HFFc6 (cell line): Measurements from ENCODE around the gene TP63. TPM values are rescaled to one million over a fixed set of nuclear protein-coding genes. Genes with fewer than 3 reads are reported as not detected.

Source experiments
- DNase-seq: peaks from one replicate; pipeline ENCODE4 v3.0.0-alpha.2; 2018
- H3K27ac Mint-ChIP-seq: 2 replicates; pipeline ENCODE4 v1.8.0; 2020; ENCODE audit warnings: mild to moderate bottlenecking, mixed read lengths
- H3K27me3 Mint-ChIP-seq: 2 replicates; pipeline ENCODE4 v1.8.0; 2021; ENCODE audit warnings: mild to moderate bottlenecking, moderate library complexity, mixed read lengths; ENCODE audit not compliant: insufficient read depth
- H3K36me3 Mint-ChIP-seq: 2 replicates; pipeline ENCODE4 v1.8.0; 2021; ENCODE audit warnings: low read depth, mixed read lengths
- H3K4me1 Mint-ChIP-seq: 2 replicates; pipeline ENCODE4 v1.8.0; 2020; ENCODE audit warnings: low read depth, mixed read lengths
- H3K4me3 Mint-ChIP-seq: 2 replicates; pipeline ENCODE4 v1.8.0; 2020; ENCODE audit warnings: mild to moderate bottlenecking, moderate library complexity, mixed read lengths
- H3K9me3 Mint-ChIP-seq: 2 replicates; pipeline ENCODE4 v1.8.0; 2020; ENCODE audit warnings: mild to moderate bottlenecking, mixed read lengths
- total RNA-seq, 6 experiments: library from RNA; stranded (reverse); fragmentation: NEBNext Ultra II Directional; extraction: Animal tissue kit (Norgen Biotek cat#: 25700); gene quantifications; 2 replicates in 1 of 6; 3 replicates in 5 of 6; pipeline ENCODE4 v1.2.3, GENCODE V29; 2021
- TF ChIP-seq, protein P1 (sequence below): fragments of 200-600 bp; sonication (generic); IDR thresholded peaks from 2 replicates; pipeline ENCODE4 v1.5.0; 2021; ENCODE audit warnings: antibody characterized with exemption, mild to moderate bottlenecking

Gene TP63
- total RNA-seq, 6 experiments from 2014 or later, result not detected

DNA sequence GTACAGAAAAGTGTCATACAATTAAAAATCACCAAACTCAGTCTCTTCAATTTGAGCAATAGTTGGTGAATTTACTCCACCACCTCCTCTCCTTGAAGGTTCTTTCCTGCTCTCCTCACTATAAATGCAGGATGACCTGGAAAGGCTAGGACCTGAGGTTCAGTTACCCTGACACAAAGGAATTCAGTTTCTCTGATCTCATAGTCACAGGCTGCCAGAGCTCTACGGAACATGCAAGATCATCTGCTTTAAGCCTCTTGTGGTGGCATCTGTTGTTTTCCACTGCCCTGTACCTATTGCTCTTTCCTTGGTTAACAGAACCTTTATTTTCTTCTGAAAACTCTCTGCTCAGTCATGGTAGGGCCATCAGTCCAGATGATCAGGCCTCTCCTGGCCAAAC is 4.9 kb upstream of the TP63 start:
- Mint-ChIP-seq H3K36me3 (no peaks in the 10 kb centered on the region), H3K27me3 (no peaks in the 10 kb centered on the region; the same call in 1 of the 2 replicates), H3K9me3 (peaks cover 18% of the 10 kb centered on the region), H3K27ac (no peak overlapping the region), H3K4me3 (no peak overlapping the region), H3K4me1 (no peaks in the 10 kb centered on the region)
- TF ChIP-seq, protein P1, sequence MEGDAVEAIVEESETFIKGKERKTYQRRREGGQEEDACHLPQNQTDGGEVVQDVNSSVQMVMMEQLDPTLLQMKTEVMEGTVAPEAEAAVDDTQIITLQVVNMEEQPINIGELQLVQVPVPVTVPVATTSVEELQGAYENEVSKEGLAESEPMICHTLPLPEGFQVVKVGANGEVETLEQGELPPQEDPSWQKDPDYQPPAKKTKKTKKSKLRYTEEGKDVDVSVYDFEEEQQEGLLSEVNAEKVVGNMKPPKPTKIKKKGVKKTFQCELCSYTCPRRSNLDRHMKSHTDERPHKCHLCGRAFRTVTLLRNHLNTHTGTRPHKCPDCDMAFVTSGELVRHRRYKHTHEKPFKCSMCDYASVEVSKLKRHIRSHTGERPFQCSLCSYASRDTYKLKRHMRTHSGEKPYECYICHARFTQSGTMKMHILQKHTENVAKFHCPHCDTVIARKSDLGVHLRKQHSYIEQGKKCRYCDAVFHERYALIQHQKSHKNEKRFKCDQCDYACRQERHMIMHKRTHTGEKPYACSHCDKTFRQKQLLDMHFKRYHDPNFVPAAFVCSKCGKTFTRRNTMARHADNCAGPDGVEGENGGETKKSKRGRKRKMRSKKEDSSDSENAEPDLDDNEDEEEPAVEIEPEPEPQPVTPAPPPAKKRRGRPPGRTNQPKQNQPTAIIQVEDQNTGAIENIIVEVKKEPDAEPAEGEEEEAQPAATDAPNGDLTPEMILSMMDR, result no peak
- DNase-seq, result no peak

DNA sequence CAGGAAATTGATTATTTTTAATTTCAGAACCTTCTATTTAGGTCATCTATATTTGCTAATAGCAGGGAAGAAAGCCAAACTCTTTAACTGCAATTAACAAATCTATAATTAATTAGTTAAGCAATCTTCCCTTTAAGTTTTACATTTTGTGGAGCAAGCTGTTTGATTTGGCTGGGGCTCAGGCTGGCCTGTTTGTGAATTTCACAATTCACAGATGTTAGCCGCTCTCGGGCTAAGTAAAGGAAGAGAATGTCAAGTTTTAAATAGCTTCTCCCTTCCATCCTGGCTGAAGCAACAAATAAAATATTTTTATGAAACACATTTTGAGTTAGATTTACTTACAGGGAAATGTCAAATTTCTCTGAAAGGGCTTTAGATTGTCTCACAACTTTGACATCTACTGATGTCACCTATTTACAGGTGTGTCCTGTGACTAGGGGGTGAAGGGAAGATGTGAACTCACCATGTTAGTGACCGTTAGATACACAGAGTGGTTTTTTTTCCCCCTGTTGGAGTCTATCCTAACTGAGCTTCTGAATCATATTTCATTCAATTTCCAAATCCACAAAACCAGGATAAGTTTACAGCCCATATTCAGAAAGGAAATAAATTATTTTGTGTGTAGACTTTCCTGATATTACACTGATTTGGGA is 1.3 kb upstream of the TP63 start:
- no peak for DNase-seq
- Mint-ChIP-seq H3K27me3 (no peaks in the 10 kb centered on the region; the same call in 1 of the 2 replicates), H3K36me3 (no peaks in the 10 kb centered on the region), H3K9me3 (peaks cover 13% of the 10 kb centered on the region), H3K4me1 (no peaks in the 10 kb centered on the region), H3K4me3 (no peak overlapping the region), H3K27ac (no peak overlapping the region)
- TF ChIP-seq, protein P1, result no peak

DNA sequence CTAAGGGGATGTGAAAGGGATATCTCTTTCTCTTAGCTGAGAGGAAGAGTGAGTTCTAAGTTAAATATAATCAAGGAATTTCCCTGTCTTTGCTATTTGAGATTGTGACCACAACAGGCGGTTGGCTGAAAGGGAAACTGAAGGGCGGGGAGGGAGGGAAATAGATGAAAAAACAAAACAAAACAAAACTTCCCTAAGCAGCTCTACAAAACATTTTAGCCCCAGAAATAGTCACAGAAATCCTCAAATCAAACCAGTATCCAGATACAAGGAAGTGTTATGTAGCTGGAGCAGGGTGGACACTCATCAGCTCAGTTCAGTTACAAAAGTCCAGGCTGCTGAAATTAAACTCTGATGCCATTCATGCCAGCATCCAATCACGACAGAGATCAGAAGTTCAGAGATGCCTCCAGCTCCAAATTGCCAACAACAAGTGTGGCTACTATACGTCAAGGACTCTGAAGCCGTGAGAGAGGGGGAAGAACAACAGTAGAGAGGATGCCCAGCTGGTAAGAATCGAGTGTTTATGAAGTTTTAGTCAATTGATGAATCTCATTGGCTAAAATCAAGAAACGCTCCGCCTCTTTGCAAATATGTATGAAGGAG is 319 bp upstream of the TP63 start:
- no peaks in the 10 kb centered on the region; the same call in 1 of the 2 replicates for H3K27me3 Mint-ChIP-seq
- H3K4me1 Mint-ChIP-seq, result no peaks in the 10 kb centered on the region
- no peak overlapping the region for H3K27ac Mint-ChIP-seq
- H3K36me3 Mint-ChIP-seq, result no peaks in the 10 kb centered on the region
- TF ChIP-seq, protein P1, result no peak
- no peak overlapping the region for H3K4me3 Mint-ChIP-seq
- no peak for DNase-seq
- peaks cover 11% of the 10 kb centered on the region for H3K9me3 Mint-ChIP-seq

DNA sequence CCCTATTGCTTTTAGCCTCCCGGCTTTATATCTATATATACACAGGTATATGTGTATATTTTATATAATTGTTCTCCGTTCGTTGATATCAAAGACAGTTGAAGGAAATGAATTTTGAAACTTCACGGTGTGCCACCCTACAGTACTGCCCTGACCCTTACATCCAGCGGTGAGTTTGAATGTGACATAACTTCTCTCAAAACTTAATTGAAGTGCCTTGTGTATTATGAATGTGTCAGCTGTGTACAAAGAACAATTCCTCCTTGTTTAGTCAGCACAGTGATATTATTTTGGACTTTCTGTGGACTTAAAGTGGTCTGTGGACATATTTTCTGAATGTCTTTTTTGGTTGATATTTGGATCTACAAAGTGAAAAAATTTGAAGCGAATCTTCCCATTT is 220 bp downstream of the TP63 start:
- Mint-ChIP-seq H3K4me3 (no peak overlapping the region), H3K36me3 (no peaks in the 10 kb centered on the region), H3K4me1 (no peaks in the 10 kb centered on the region), H3K9me3 (peaks cover 6% of the 10 kb centered on the region; the same call in 1 of the 2 replicates), H3K27ac (no peak overlapping the region), H3K27me3 (no peaks in the 10 kb centered on the region; the same call in 1 of the 2 replicates)
- TF ChIP-seq, protein P1, result no peak
- no peak for DNase-seq

DNA sequence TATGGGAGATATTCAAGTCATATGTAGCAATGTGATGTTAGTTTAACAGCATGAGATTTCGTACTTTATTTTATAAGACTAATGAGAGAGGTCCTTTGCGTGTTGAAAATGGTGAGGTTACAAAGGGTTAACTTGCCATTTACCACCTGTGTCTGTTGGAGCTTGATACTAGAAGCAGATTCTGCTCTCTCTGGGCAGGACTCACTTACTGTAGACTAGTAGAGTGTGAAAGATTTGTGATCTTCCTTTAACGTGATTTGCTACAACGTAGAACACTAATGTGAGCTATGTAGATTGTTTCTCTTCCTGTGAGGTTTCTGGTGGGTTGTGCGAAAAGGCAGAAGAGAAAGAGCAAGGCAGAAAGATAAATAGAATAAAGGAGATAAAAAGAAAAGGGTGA is 1.1 kb downstream of the TP63 start:
- no peaks in the 10 kb centered on the region; the same call in 1 of the 2 replicates for H3K9me3 Mint-ChIP-seq
- no peak overlapping the region for H3K27ac Mint-ChIP-seq
- TF ChIP-seq, protein P1, result no peak
- H3K27me3 Mint-ChIP-seq, result no peaks in the 10 kb centered on the region; the same call in 1 of the 2 replicates
- no peak overlapping the region for H3K4me3 Mint-ChIP-seq
- DNase-seq, result no peak
- H3K36me3 Mint-ChIP-seq, result no peaks in the 10 kb centered on the region
- H3K4me1 Mint-ChIP-seq, result no peaks in the 10 kb centered on the region
